ENCODE results near the gene ATP1A1. TPM values are rescaled to one million over a fixed set of nuclear protein-coding genes. Genes with fewer than 3 reads are reported as not detected.

Gene ATP1A1
- total and polyA plus RNA-seq, 9 of the 15 experiments (the other 6 are each of a cell fraction or from before 2014, with no cell fraction given), result 99.3 to 513 (median 234) TPM

DNA sequence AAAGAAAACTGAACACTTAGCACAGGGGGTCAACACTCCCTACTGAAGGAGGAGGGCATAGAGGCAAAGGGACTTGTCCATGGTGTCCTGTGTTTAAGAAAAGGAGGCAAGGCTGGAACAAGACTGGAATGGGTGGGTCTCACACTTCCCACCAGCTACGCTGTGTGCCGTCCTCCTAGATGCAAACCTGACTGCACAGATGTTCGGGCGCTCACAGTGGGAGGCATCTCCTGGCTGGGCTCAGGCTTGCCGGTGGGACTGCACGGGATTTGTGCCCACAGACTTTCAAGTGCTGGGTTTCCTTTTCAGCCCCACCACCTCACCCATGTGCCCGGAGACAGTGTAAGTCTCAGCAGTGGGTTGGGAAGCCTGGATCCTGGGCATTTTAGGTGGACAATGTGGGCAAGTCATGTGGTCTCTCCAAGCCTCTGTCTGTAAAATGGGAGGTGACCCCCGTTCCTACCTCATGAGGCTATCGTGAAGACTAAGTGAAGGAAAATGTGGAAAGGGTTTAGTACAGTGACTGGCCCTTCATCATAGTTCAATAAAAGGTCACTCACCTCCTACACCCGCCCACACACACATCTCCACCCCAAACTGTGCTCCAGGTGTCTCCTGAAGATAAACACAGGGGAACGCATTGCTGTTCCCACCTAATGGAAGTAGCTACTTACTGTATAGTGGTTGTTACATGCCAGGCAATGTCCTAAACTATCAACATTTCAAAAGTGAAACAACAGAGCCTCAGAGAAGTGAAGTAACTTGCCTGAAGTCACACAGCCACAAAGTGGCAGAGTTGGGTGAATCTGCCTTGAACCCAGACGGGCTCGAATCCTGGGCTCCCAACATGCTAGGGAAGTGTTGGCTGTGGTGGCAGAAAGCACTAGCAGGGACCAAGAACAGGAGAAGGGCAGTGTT lies 36.0 kb downstream of the ATP1A1 start (continued):
- no peak for TF ChIP-seq MCM2 (IDR thresholded peaks at IDR 0.05; ENCODE audit: low read depth)
- TF ChIP-seq, protein P1, sequence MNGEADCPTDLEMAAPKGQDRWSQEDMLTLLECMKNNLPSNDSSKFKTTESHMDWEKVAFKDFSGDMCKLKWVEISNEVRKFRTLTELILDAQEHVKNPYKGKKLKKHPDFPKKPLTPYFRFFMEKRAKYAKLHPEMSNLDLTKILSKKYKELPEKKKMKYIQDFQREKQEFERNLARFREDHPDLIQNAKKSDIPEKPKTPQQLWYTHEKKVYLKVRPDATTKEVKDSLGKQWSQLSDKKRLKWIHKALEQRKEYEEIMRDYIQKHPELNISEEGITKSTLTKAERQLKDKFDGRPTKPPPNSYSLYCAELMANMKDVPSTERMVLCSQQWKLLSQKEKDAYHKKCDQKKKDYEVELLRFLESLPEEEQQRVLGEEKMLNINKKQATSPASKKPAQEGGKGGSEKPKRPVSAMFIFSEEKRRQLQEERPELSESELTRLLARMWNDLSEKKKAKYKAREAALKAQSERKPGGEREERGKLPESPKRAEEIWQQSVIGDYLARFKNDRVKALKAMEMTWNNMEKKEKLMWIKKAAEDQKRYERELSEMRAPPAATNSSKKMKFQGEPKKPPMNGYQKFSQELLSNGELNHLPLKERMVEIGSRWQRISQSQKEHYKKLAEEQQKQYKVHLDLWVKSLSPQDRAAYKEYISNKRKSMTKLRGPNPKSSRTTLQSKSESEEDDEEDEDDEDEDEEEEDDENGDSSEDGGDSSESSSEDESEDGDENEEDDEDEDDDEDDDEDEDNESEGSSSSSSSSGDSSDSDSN (IDR thresholded peaks at IDR 0.05; ENCODE audit: borderline replicate concordance in 1 of 2, low read depth in 2 of 2, low read length in 2 of 2), result 0 out of 4 replicates have a peak, but pooled peaks of 1 of the 2 experiments have one; percentile 17
- no peak for TF ChIP-seq NR4A1 (CRISPR knock-in tag; IDR thresholded peaks at IDR 0.05)
- no peak for TF ChIP-seq NR4A1 (tag; IDR thresholded peaks at IDR 0.05)
- TF ChIP-seq, protein P2, sequence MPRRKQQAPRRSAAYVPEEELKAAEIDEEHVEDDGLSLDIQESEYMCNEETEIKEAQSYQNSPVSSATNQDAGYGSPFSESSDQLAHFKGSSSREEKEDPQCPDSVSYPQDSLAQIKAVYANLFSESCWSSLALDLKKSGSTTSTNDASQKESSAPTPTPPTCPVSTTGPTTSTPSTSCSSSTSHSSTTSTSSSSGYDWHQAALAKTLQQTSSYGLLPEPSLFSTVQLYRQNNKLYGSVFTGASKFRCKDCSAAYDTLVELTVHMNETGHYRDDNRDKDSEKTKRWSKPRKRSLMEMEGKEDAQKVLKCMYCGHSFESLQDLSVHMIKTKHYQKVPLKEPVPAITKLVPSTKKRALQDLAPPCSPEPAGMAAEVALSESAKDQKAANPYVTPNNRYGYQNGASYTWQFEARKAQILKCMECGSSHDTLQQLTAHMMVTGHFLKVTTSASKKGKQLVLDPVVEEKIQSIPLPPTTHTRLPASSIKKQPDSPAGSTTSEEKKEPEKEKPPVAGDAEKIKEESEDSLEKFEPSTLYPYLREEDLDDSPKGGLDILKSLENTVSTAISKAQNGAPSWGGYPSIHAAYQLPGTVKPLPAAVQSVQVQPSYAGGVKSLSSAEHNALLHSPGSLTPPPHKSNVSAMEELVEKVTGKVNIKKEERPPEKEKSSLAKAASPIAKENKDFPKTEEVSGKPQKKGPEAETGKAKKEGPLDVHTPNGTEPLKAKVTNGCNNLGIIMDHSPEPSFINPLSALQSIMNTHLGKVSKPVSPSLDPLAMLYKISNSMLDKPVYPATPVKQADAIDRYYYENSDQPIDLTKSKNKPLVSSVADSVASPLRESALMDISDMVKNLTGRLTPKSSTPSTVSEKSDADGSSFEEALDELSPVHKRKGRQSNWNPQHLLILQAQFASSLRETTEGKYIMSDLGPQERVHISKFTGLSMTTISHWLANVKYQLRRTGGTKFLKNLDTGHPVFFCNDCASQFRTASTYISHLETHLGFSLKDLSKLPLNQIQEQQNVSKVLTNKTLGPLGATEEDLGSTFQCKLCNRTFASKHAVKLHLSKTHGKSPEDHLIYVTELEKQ (CRISPR knock-in tag; IDR thresholded peaks at IDR 0.05), result no peak
- TF ChIP-seq DMBX1 (CRISPR knock-in tag; IDR thresholded peaks at IDR 0.05; ENCODE audit: borderline replicate concordance), result no peak; the same call in 1 of the 2 replicates
- TF ChIP-seq EHMT2 (IDR thresholded peaks at IDR 0.05), result 0 out of 2 replicates have a peak, but pooled peaks have one; percentile 4
- no peak for TF ChIP-seq SRSF7 (optimal IDR thresholded peaks at IDR 0.05; ENCODE audit: low read depth, low read length)
- no peak for TF ChIP-seq ZBTB17 (CRISPR knock-in tag; IDR thresholded peaks at IDR 0.05)
- no peak for TF ChIP-seq ZNF707 (CRISPR knock-in tag; conservative IDR thresholded peaks at IDR 0.05)
- TF ChIP-seq FOXJ2 (tag; IDR thresholded peaks at IDR 0.05), result no peak
- peak; percentile 82 for TF ChIP-seq STAT5A (IDR thresholded peaks at IDR 0.05; ENCODE audit: borderline replicate concordance, low read length)
- TF ChIP-seq, protein P3, sequence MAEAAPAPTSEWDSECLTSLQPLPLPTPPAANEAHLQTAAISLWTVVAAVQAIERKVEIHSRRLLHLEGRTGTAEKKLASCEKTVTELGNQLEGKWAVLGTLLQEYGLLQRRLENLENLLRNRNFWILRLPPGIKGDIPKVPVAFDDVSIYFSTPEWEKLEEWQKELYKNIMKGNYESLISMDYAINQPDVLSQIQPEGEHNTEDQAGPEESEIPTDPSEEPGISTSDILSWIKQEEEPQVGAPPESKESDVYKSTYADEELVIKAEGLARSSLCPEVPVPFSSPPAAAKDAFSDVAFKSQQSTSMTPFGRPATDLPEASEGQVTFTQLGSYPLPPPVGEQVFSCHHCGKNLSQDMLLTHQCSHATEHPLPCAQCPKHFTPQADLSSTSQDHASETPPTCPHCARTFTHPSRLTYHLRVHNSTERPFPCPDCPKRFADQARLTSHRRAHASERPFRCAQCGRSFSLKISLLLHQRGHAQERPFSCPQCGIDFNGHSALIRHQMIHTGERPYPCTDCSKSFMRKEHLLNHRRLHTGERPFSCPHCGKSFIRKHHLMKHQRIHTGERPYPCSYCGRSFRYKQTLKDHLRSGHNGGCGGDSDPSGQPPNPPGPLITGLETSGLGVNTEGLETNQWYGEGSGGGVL (CRISPR knock-in tag; IDR thresholded peaks at IDR 0.05), result no peak
- TF ChIP-seq ELF2 (CRISPR knock-in tag; IDR thresholded peaks at IDR 0.05), result no peak
- TF ChIP-seq ETS2 (tag; IDR thresholded peaks at IDR 0.05; ENCODE audit: borderline replicate concordance, poor library complexity, severe bottlenecking), result no peak
- no peak for TF ChIP-seq MAFF (IDR thresholded peaks at IDR 0.05; ENCODE audit: low read length)
- TF ChIP-seq CEBPB (tag; IDR thresholded peaks at IDR 0.05), result no peak
- no peak for TF ChIP-seq RBBP5 (IDR thresholded peaks at IDR 0.05; ENCODE audit: borderline replicate concordance, insufficient read depth, low read length, poor library complexity, severe bottlenecking)
- no peak for TF ChIP-seq SP2 (IDR thresholded peaks at IDR 0.05; ENCODE audit: extremely low read depth, low read depth, low read length, poor library complexity, severe bottlenecking)
- TF ChIP-seq SREBF2 (CRISPR knock-in tag; IDR thresholded peaks at IDR 0.05), result no peak
